Sigmoid colon (tissue), 4 donors: ENCODE measurements around the gene CUL7.

Experiments
- CTCF ChIP-seq, 4 experiments: fragments of 450-650 bp in 3 of 4; fragments of 200-600 bp in 1 of 4; IDR thresholded peaks; one replicate each; pipeline ENCODE4 v1.5.1; 2016 to 2019; ENCODE audit warnings: antibody characterized with exemption in 4 of 4, mild to moderate bottlenecking in 3 of 4, moderate library complexity in 2 of 4
- EP300 ChIP-seq, 4 donors: sonication (generic); formaldehyde crosslinking; IDR thresholded peaks; one replicate each; pipeline ENCODE4 v1.6.1; 2017; ENCODE audit warnings: antibody characterized with exemption in 4 of 4
- POLR2A ChIP-seq, 2 donors: fragments of 450-650 bp; IDR thresholded peaks; one replicate each; pipeline ENCODE4 v1.6.1; 2016; ENCODE audit warnings: antibody characterized with exemption in 2 of 2, mild to moderate bottlenecking in 2 of 2, moderate library complexity in 2 of 2
- POLR2AphosphoS5 ChIP-seq, 4 donors: sonication (generic); formaldehyde crosslinking; IDR thresholded peaks; one replicate each; pipeline ENCODE4 v1.6.1; 2017; ENCODE audit warnings: antibody characterized with exemption in 4 of 4

- TF ChIP-seq CTCF (IDR thresholded peaks at IDR 0.05) (no peak), POLR2A (IDR thresholded peaks at IDR 0.05) (no peak), EP300 (IDR thresholded peaks at IDR 0.05) (no peak), POLR2AphosphoS5 (IDR thresholded peaks at IDR 0.05) (no peak)
Observed at GRCh38 chr6:43089874-43090558, 36.4 kb upstream of the CUL7 start.
